NCI-H2107 (cell line): ENCODE results near the gene CD101.

Experiments
- DNase-seq: peaks from one replicate; lab custom pipeline; 2025; lab: John Stamatoyannopoulos, UW

CD101 gene

GRCh38 chr1:116984406-116985160 is 17.0 kb upstream of the CD101 start:
- no peak for DNase-seq

GRCh38 chr1:116986421-116987255 is 14.9 kb upstream of the CD101 start:
- DNase-seq = no peak

GRCh38 chr1:116987256-116987555 is 14.4 kb upstream of the CD101 start:
- DNase-seq = no peak

GRCh38 chr1:116988248-116988647 is 13.3 kb upstream of the CD101 start:
- no peak for DNase-seq

- DNase-seq = no peak
These were observed 12.7 kb upstream of the CD101 start for GRCh38 chr1:116988908-116989307.

GRCh38 chr1:116989835-116990234 is 11.7 kb upstream of the CD101 start:
- DNase-seq = no peak

- DNase-seq = no peak
These were observed 10.9 kb upstream of the CD101 start for GRCh38 chr1:116990612-116991151.

- no peak for DNase-seq
These were observed 10.3 kb upstream of the CD101 start for GRCh38 chr1:116991171-116991845.

GRCh38 chr1:116991918-116992317 is 9.6 kb upstream of the CD101 start:
- DNase-seq = no peak

GRCh38 chr1:116993286-116993685 is 8.3 kb upstream of the CD101 start:
- DNase-seq = no peak

GRCh38 chr1:116994411-116994810 is 7.1 kb upstream of the CD101 start:
- DNase-seq = no peak

- no peak for DNase-seq
These were observed 4.5 kb upstream of the CD101 start for GRCh38 chr1:116997066-116997465.

- DNase-seq = no peak
These were observed 3.9 kb upstream of the CD101 start for GRCh38 chr1:116997636-116998035.

- DNase-seq = no peak
These were observed 2.0 kb upstream of the CD101 start for GRCh38 chr1:116999596-116999995.

GRCh38 chr1:117000142-117000541 is 1.4 kb upstream of the CD101 start:
- DNase-seq = no peak

GRCh38 chr1:117003223-117003875 is 1.8 kb downstream of the CD101 start:
- DNase-seq = no peak

GRCh38 chr1:117007719-117008013 is 6.1 kb downstream of the CD101 start:
- no peak for DNase-seq

GRCh38 chr1:117008656-117009055 is 7.1 kb downstream of the CD101 start:
- DNase-seq = no peak

- DNase-seq = no peak
These were observed 7.6 kb downstream of the CD101 start for GRCh38 chr1:117009132-117009531.

GRCh38 chr1:117010310-117010969 is 8.9 kb downstream of the CD101 start:
- DNase-seq = no peak

GRCh38 chr1:117011334-117011733 is 9.8 kb downstream of the CD101 start:
- DNase-seq = no peak

GRCh38 chr1:117013309-117013858 is 11.8 kb downstream of the CD101 start:
- no peak for DNase-seq
